GM12864 (cell line): Measurements from ENCODE around the gene SAMD13.

Experiments used
- DNase-seq: peaks from one replicate; pipeline ENCODE4 v3.0.0-alpha.2; 2011; ENCODE audit warnings: low read depth
- H3K4me3 ChIP-seq: 2 replicates; pipeline ENCODE4 v1.5.1; 2011; ENCODE audit warnings: mild to moderate bottlenecking, low read depth, low read length, control low read depth
- CTCF ChIP-seq: IDR thresholded peaks from 2 replicates; pipeline ENCODE4 v1.5.1; 2011; ENCODE audit warnings: low read depth, mild to moderate bottlenecking, moderate library complexity, low read length, control low read depth, inconsistent platforms; ENCODE audit errors: missing control alignments

SAMD13 gene

GRCh38 chr1:84330125-84330984 is 28.8 kb downstream of the SAMD13 start:
- TF ChIP-seq CTCF = no peak

GRCh38 chr1:84339503-84339902 is 38.0 kb downstream of the SAMD13 start:
- no peak for TF ChIP-seq CTCF

More at GRCh38 chr1:84330125-84330984, 28.8 kb downstream of the SAMD13 start:
- no peak overlapping the region for H3K4me3 ChIP-seq
- DNase-seq = no peak

GRCh38 chr1:84344286-84344685 is 42.8 kb downstream of the SAMD13 start:
- no peak overlapping the region for H3K4me3 ChIP-seq
- DNase-seq = no peak
- TF ChIP-seq CTCF = no peak

More at GRCh38 chr1:84339503-84339902, 38.0 kb downstream of the SAMD13 start:
- H3K4me3 ChIP-seq = no peak overlapping the region
- no peak for DNase-seq

GRCh38 chr1:84345220-84345619 is 43.7 kb downstream of the SAMD13 start:
- no peak overlapping the region for H3K4me3 ChIP-seq
- no peak for DNase-seq
- TF ChIP-seq CTCF = no peak

- no peak for TF ChIP-seq CTCF
- H3K4me3 ChIP-seq = no peak overlapping the region
- DNase-seq = no peak
Measured at GRCh38 chr1:84347271-84347931, 45.9 kb downstream of the SAMD13 start.

GRCh38 chr1:84347932-84348555 is 46.5 kb downstream of the SAMD13 start:
- no peak for DNase-seq
- no peak overlapping the region for H3K4me3 ChIP-seq
- TF ChIP-seq CTCF = no peak
